DND-41 (cell line): Measurements from ENCODE around the gene CDH23.

ENCODE experiments used
- EZH2 ChIP-seq: IDR thresholded peaks from 3 replicates; pipeline ENCODE4 v1.6.1; 2012; ENCODE audit warnings: borderline replicate concordance, low read depth, mild to moderate bottlenecking, moderate library complexity, low read length, inconsistent platforms; ENCODE audit not compliant: severe bottlenecking
- TF ChIP-seq, protein P1 (sequence below): IDR thresholded peaks from 2 replicates; pipeline ENCODE4 v1.5.1; 2012; ENCODE audit warnings: borderline replicate concordance, low read length, moderate library complexity, mild to moderate bottlenecking; ENCODE audit not compliant: poor library complexity, severe bottlenecking; ENCODE audit errors: extremely low read depth

DNA sequence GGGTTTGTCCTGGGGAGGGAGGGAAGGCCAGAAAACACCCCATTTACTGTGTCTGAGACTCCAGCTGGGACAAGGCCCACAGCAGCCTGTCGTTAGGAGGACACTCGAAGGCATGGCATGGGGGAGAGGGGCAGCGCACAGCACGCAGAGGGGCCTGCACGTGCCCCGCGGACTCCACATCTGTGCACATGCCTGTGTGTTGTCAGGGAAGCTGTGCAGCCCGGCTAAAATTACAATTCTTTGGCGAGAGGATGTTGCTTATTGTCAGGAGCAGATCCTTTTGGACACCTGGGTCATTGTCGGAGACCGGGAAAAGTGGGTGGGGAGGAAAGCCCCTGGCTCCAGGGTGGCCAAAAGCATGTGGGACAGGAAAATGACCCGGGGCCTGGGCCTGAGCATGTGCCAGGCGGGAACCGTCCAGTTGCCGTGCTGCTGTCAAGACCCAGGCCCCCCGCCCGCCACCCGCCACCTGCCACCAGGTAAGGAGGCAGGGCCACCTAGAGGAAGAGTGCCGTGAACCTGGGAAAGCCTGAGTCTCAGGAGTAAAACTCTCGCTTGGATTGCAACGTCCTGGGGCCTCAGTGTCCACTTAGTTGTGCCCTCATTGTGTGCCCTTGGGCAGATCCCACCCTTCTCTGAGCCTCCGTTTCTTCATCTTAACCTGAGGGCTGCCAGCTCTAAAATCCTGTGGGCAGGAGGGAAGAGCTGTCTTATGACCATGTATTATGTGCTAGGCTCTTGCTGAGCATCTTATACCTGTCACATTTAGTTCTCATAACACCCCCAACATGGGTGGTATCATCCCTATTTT lies 369.4 kb downstream of the CDH23 start:
- TF ChIP-seq, protein P1, sequence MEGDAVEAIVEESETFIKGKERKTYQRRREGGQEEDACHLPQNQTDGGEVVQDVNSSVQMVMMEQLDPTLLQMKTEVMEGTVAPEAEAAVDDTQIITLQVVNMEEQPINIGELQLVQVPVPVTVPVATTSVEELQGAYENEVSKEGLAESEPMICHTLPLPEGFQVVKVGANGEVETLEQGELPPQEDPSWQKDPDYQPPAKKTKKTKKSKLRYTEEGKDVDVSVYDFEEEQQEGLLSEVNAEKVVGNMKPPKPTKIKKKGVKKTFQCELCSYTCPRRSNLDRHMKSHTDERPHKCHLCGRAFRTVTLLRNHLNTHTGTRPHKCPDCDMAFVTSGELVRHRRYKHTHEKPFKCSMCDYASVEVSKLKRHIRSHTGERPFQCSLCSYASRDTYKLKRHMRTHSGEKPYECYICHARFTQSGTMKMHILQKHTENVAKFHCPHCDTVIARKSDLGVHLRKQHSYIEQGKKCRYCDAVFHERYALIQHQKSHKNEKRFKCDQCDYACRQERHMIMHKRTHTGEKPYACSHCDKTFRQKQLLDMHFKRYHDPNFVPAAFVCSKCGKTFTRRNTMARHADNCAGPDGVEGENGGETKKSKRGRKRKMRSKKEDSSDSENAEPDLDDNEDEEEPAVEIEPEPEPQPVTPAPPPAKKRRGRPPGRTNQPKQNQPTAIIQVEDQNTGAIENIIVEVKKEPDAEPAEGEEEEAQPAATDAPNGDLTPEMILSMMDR: no peak
- TF ChIP-seq EZH2: no peak
